Renal cortex interstitium (tissue), 11 donors: Measurements from ENCODE around the gene ZDHHC11B. TPM values are rescaled to one million over a fixed set of nuclear protein-coding genes. Genes with fewer than 3 reads are reported as not detected.
"Not testable (repeated sequence)": the region's sequence is repeated elsewhere in the genome, so short reads cannot be mapped to it uniquely, and the experiment has no call there.

Source experiments
- DNase-seq, 11 donors: peaks; one replicate each; pipeline ENCODE4 v3.0.0-alpha.2; 2013; ENCODE audit warnings: low read depth in 9 of 11, low spot score in 4 of 11; ENCODE audit errors: extremely low read depth in 1 of 11
- polyA plus RNA-seq, 3 donors: library from polyadenylated mRNA; unstranded; fragments of 120-200 nt; gene quantifications; one replicate each; pipeline ENCODE4 v1.2.1, GENCODE V29; 2013; ENCODE audit not compliant: insufficient read length in 3 of 3

ZDHHC11B gene
- polyA plus RNA-seq, 3 donors = 8.2 to 9.0 (median 8.6) TPM

DNA sequence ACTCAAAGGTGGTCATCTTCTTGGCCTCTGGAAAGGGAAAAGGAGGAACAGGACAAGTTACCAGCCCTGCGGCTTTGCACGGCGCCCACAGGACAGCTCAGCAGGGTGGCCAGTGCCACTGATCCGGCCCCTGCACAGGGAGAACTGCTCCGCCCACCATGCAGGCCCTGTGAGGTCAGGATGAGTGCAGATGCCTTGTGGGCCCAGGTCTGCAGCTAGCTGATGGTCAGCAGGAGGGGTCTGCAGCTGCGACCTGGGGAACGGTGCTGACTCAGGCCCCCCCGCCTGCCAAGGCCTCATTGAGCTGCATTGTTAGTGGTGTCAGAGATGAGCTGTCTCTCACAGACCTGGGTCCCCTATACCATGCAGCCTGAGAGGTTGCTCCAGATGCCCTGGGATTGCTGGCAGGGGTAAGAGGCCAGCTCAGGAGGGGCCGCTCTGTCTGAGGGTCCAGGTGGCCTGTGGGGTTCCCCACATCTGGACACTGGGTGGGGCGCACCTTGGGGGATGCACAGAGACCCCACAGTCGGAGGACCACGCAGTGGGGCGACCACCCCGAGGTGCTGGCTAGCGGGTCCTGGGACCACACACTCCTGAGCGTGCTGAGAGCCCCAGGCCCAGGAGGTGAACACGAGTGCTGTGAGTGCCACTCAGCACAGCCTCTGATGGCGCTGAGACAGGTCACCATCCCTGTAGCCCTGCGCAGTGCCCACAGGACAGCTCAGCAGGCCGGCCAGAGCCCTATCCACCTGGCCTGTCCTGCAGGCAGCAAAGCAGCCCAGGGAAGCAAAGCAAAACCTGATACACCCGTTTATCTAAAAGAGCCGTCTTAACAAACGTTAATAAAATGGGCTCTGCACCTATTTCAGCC is 39.0 kb downstream of the ZDHHC11B start:
- not testable (repeated sequence) for DNase-seq

DNA sequence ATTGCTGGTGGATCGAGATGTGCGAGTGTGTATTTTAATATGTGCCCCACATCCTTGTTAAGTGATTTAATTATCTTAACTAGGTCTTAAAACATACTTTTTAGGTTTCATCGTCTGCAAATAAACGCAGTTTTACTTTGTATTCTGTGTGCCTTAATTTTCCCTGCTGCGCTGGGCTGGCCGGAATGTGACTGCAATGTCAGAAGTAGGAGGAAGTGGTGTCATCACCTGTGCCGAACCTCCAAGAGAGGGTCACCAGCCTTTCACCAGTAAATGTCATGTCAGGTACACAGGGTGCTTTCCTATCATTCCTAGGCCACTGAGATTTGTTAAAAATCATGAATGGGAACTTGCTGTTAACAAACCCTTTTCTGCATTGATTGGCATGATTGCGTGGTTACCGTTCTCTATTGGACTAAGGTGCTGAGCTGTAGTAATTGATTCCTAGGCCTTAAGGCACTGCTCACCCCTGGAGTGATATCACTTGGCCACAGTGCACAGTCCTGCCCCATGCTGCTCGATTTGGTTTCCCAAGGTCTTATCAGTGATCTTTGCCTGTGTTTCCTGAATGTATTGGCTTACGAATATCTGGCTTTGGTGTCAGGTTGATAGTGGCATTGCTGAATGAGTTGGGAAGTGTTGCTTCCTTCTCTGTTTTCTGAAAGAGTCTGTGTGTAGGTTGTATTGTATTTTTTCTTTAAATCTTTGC is 40.7 kb downstream of the ZDHHC11B start:
- not testable (repeated sequence) for DNase-seq

DNA sequence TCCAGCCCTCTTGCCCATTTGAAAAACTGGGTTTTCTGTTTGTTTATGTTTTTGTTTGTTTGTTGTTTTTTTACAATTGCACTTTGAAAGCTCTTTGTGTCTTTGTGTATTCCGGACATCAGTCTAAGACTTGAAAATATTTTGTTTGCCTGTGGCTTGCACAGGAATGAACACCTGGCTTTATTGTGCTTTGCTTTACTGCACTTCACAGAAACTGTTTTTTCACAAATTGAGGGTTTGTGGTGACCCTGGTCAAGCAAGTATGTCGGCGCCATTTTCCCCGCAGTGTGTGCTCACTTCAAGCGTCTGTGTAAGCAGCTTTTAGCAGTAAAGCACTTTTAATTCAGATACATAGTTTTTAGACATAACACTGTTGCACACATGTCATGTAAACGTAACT is 42.3 kb downstream of the ZDHHC11B start:
- not testable (repeated sequence) for DNase-seq

DNA sequence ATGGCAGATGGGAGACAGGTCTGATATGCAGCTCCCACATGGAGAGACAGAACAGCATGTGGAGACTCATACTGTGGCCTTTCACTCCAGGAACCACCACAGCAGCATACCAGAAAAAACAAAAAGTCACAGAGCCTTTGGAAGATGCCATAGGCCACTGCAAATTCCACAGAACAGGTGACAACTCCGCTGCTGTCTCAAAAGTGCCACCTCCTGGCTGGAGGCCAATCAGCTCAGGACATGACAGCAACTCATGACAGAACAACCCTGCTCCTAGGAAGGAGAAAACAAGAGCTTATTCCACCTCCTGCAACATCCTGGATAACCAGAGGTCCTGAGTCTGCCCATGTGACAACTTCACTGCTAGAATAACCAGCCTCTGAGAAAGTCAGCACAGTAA is 50.4 kb downstream of the ZDHHC11B start:
- not testable (repeated sequence) for DNase-seq

DNA sequence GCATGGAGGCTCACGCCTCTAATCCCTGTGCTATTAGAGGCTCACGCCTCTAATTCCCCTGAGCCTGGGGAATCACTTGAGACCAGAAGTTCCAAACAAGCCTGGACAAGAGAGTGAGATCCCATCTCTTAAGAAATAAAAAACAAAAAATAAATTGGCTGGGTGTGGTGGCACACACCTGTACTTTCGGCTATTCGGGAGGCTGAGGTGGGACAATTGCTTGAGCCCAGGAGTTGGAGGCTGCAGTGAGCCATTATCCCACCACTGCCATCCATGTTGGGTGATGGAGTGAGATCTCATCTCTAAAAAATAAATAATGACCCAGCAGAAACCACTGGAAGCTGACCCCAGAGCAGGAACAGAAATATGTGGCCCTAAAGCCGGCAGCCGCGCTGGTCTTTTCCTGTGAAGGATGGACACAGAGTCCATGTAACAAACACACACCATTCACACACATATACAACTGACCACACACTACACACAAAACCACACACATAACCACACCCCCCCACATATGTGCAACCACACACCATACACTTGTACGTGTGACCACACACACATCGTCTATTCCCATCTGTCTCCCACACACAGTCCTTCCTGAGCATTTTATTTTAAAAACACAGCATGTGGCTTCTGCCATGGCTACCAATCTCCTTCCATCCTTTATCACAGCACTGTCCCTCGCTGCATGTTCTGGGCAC is 51.6 kb downstream of the ZDHHC11B start:
- DNase-seq = not testable (repeated sequence)

DNA sequence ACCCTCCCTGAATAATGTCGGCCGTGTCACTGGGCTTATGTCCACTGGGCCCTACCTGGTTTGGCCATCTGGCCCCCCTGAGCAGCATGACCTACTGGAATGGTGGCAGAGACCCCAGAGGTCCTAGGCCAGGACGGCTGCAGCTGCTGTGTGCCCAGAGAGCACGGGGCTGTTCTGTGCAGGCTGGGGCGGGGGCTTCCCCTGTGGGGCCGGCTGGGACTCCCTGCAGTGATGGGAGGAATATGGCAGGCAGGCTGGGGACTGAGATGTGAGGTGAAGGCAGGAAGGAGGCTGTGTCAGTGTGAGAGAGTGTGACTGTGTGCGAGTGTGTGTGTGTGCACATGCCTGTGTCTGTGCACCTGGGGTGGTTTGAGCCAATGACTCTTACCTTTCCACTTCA is 55.3 kb downstream of the ZDHHC11B start:
- DNase-seq = not testable (repeated sequence)

DNA sequence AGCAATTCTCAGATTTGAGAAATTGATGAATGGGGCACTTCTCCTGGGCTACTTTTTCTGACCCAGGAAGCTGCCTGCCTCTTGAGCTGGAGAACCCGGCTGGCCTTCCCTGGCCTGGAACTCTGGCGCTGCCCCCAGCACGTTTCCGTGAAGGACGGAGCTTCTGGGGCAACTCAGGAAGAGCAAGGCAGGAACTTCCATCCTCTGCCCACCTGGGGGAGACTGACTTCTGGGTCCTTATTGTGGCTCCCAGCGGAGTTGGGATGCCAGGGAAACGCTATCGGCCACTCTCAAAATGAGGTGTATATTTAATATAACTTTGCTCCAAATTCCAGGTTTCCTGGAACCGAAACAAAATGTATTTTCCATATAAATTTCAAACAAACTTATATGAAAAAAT is 57.4 kb downstream of the ZDHHC11B start:
- peak in 2 of 11 donors; percentile 4 for DNase-seq

DNA sequence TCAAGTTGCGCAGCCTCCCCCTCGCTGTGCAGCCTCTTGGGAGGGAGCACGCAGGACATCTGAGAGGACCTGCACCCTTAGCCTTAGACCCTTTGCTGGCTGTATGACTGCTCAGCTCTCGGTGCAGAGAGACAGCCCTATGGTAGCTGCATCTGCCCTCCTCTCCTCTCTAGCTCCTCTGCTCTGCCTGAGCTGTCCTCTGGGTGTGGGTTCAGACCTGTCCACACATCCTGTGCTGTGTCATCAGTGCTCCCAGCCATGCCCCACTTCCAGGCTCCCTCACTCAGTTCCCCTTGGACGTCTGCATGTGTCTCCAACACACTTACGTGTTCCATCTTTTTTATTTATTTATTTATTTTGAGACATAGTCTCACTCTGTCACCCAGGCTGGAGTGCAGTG is 60.7 kb downstream of the ZDHHC11B start:
- not testable (repeated sequence) for DNase-seq

DNA sequence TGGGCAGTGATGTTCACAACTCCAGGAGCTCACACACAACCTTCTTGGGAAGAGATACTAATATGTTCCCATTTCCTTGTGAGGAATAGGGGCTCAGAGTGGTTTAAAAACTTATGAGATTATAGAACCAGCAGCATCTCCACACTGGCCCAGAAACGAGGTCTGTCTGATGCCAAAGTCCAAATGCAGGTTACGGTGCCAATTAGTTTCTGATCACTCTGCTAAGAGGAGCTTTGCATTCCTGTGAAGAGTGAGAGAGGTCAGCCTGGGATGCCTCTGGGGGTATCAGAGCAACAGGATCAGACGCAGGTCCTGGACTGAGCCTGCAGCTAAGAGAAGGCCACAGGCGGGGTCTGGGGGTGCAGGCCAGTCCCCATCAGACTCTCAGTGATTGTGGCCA is 61.2 kb downstream of the ZDHHC11B start:
- not testable (repeated sequence) for DNase-seq

DNA sequence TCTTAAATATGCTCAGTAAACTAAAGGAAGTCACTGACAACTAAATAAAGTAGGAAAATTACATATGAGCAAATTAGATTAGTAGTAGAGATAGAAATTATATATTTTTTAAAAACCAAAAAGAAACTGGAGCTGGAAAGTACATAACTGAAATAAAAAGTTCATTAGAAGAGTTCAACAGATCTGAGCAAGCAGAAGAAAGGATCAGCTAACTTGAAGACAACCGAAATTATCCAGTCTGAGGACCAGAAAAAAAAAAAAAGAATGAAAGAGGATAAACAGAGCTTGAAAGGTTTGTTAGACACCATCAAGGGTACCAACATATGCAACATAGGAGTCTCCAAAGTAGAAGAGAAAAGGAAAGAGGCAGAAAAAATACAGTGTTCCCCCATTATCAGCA is 65.2 kb downstream of the ZDHHC11B start:
- DNase-seq = not testable (repeated sequence)

DNA sequence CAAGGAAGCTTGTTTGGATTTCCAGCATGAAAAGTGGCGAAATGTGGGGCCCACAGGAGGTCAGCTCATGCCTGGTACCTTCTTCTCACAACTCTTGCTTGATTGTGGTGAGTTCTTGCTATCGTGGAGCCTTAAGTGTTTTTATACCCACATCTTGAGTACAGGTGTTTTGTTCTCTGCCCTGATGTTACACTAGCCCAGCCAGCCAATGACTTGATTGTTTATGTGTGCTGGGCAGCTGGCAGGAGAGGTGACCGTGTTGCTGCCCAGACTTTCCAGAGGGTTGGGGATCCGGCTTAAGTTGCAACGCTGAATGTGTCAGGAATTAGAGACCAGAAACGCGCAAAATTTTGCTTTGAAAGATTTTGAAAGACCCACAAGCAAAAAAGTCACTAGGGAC is 67.4 kb downstream of the ZDHHC11B start:
- DNase-seq = no peak

DNA sequence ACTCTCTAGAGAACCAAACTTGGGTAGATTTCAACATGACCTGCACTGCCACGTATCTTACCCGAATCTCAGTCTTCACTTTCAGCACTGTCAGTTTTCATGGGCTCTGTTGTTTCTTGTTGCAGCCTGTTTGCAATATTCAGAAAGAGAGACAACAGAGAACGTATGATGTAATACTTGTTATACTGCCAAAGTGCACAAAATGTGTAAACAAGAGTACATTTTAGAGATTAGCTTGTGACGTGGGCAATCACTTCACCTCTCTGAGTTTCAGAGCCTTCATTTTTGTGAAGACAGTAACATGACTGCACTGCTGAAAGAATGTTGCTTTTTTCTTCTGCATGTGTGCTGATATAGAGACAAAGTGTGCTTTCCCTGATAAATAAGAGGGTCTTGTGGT is 67.8 kb downstream of the ZDHHC11B start:
- DNase-seq = not testable (repeated sequence)

DNA sequence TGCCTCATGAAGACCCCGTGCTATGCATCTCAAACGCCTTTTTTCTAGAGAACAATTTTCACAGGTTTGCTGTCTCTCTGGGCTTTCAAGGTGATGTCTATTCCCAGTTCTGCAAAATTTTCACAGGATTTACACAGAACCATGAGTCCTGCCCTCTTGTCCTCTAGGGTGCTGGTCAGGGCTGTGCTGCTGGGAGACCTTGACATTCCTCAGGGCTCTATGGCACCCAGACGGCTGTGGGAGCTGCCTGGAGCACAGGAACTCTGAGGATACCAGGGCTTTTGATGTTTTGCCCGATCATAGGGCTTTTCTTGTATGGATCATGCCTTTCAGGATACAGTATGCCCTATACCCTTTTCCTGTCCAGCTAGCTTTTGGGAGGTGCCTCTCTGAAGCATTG is 68.9 kb downstream of the ZDHHC11B start:
- DNase-seq = not testable (repeated sequence)

DNA sequence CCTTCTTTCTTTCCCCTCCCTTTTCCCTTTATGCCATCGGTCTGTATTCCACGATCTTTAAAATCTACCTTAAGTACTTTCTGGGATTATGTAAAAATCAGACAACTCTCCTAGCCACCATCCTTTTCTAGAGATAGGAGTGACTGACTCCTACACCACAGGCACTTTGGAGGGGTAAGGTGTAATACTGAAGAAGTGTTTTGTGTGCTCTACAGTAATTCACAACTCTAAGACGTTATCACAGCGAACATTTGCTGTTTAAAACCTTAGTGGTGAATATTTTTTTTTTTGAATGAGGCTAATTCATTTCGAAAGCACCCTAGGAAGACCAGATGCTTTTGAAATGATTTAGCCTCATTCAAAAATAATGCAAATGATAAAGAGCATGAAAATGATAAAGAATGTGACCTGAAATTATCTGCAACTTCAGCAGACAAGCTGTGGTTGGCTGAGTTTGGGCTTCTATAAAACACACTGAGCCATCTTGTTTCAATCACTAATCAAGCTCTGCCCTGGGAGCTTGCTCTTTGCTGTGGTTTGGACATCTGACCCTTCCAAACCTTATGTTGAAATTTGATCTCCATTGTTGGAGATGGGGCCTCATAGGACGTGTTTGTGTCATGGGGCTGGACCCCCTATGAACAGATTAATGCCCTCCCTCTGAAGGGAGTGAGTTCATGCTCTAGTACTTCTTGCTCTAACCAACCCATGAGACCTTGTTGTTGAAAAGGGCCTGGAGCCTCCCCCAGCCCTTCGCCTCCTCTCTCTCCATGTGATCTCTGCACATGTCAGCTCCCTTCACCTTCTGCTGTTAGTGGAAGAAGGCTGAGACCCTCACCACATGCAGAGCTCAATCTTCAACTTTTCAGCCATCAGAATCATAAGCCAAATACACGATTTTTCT is 70.1 kb downstream of the ZDHHC11B start:
- peak in 3 of 11 donors; percentile 17 to 44 (median 20) for DNase-seq

DNA sequence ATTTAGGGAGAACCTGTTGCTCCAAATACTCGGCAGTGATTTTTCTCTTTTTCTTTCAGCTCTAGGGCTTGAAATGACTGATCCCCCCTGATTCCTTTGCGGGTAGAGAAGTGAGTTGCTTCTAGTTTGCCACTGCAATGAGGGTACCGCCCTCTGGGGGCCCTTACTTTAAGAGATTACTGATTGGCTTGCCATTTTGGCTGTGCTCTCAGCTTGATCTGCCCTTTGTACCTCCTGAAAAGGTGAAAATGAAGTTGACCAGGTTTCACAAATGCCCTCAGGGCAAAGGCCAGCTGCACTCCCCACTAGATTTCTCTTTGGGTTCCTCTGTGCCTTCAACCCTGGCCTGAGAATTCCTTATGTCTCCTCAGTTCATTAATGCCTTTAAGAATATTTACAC is 70.8 kb downstream of the ZDHHC11B start:
- not testable (repeated sequence) for DNase-seq

DNA sequence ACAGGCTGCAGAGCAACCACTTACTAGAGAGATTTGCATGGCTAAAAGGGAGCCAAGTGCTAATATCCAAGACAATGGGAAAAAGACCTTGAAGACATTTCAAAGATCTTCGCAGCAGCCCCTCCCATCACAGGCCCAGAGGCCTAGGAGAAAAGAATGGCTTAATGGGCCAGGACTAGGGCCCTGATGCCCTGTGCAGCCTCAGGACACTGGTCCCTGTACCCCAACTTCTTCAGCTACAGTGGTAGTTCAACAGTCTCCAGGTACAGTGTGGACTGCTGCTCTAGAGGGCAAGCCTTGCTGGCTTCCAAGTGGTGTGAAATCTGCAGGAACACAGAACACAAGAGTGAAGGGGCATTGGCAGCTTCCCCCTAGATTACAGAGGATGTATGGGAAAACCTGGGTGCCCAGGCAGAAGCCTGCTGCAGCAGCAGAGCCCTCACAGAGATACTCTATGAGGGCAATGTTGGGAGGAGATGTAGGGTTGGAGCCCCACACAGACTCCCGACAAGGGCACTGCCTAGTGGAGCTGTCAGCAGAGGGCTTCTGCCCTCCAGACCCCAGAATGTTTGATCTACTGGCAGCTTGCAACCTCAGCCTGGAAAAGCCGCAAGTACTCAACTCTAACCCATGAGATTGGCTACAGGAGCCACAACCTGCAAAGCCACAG is 75.5 kb downstream of the ZDHHC11B start:
- not testable (repeated sequence) for DNase-seq

DNA sequence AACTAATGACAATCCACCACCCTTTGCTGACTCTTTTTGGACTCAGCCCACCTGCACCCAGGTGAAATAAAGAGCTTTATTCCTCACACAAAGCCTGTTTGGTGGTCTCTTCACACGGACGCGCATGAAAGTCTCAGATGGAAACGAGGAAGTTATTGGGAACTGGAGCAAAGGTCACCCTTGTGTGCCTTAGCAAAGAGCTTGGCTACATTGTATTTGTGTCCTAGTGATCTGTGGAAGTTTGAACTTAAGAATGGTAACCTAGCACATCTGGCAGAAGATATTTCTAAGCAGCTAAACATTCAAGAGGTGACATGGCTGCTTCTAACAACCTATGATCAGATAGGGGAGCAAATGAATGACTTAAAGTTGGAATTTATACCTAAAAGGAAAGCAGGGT is 76.2 kb downstream of the ZDHHC11B start:
- DNase-seq = not testable (repeated sequence)

DNA sequence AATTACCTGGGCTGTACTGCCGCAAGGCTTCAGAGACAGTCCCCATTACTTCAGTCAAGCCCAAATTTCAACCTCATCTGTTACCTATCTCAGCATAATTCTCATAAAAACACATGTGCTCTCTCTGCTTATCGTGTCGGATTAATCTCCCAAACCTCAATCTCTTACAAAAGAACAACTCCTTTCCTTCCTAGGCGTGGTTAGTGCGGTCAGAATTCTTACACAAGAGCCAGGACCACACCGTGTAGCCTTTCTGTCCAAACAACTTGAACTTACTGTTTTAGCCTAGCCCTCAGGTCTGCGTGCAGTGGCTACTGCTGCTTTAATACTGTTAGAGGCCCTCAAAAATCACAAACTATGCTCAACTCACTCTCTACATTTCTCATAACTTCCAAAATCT is 78.4 kb downstream of the ZDHHC11B start:
- DNase-seq = not testable (repeated sequence)
